GM23338 (cell line): ENCODE data around the gene PTPRE. TPM values are rescaled to one million over a fixed set of nuclear protein-coding genes. Genes with fewer than 3 reads are reported as not detected.

ENCODE experiments used
- ATAC-seq: fragments of 200-7000 bp; cut with Tn5 transposase; 3 replicates; pipeline ENCODE4 v1.9.1; 2020
- DNase-seq: peaks from one replicate; pipeline ENCODE4 v3.0.0-alpha.2; 2015; ENCODE audit warnings: low spot score
- H2AFZ ChIP-seq: fragments of 200-600 bp; sonication (generic); 2 replicates; pipeline ENCODE4 v1.8.0; 2016; ENCODE audit warnings: antibody characterized with exemption, mild to moderate bottlenecking, moderate library complexity
- H3F3A ChIP-seq: fragments of 200-600 bp; sonication (generic); replicated peaks from 2 replicates; pipeline ENCODE4 v1.8.0; 2017; ENCODE audit warnings: antibody characterized with exemption, mixed run types, low read depth
- H3K27ac ChIP-seq: fragments of 200-600 bp; sonication (generic); 2 replicates; pipeline ENCODE4 v1.6.1; 2016; ENCODE audit warnings: low read depth
- H3K27me3 ChIP-seq: fragments of 200-600 bp; sonication (generic); 2 replicates; pipeline ENCODE4 v1.8.0; 2016; ENCODE audit warnings: mild to moderate bottlenecking, mixed run types, moderate library complexity; ENCODE audit not compliant: insufficient read depth
- H3K36me3 ChIP-seq: fragments of 200-600 bp; sonication (generic); 2 replicates; pipeline ENCODE4 v1.8.0; 2016; ENCODE audit warnings: mild to moderate bottlenecking; ENCODE audit not compliant: insufficient read depth
- H3K4me1 ChIP-seq: fragments of 200-600 bp; sonication (generic); 2 replicates; pipeline ENCODE4 v1.8.0; 2016; ENCODE audit warnings: mild to moderate bottlenecking, moderate library complexity; ENCODE audit not compliant: insufficient read depth
- H3K4me2 ChIP-seq: fragments of 200-600 bp; sonication (generic); 2 replicates; pipeline ENCODE4 v1.7.1; 2017; ENCODE audit warnings: mixed run types
- H3K4me3 ChIP-seq: fragments of 200-600 bp; sonication (generic); 2 replicates; pipeline ENCODE4 v1.6.1; 2016; ENCODE audit warnings: mixed run types
- H3K79me2 ChIP-seq: fragments of 200-600 bp; sonication (generic); replicated peaks from 2 replicates; pipeline ENCODE4 v1.8.0; 2017; ENCODE audit warnings: mild to moderate bottlenecking; ENCODE audit not compliant: insufficient read depth
- H3K9me2 ChIP-seq: fragments of 200-600 bp; sonication (generic); 2 replicates; pipeline ENCODE4 v1.8.0; 2017; ENCODE audit not compliant: insufficient read depth
- H4K20me1 ChIP-seq: fragments of 200-600 bp; sonication (generic); replicated peaks from 2 replicates; pipeline ENCODE4 v1.8.0; 2017; ENCODE audit warnings: mild to moderate bottlenecking; ENCODE audit not compliant: insufficient read depth
- H3K27ac Mint-ChIP-seq: 2 replicates; pipeline ENCODE4 v1.8.0; 2020; ENCODE audit warnings: inconsistent platforms, mild to moderate bottlenecking, moderate library complexity, mixed read lengths
- H3K27me3 Mint-ChIP-seq: 3 replicates; pipeline ENCODE4 v1.8.0; 2022; ENCODE audit warnings: low read depth, mild to moderate bottlenecking, moderate library complexity, mixed read lengths, inconsistent platforms; ENCODE audit not compliant: insufficient read depth, poor library complexity
- H3K36me3 Mint-ChIP-seq: 3 replicates; pipeline ENCODE4 v1.8.0; 2021; ENCODE audit warnings: low read depth, mild to moderate bottlenecking, inconsistent platforms, moderate library complexity, mixed read lengths
- H3K4me1 Mint-ChIP-seq: 3 replicates; pipeline ENCODE4 v1.8.0; 2020; ENCODE audit warnings: mild to moderate bottlenecking, inconsistent platforms, mixed read lengths
- H3K4me3 Mint-ChIP-seq: 3 replicates; pipeline ENCODE4 v1.8.0; 2021; ENCODE audit warnings: moderate library complexity, mild to moderate bottlenecking, inconsistent platforms, mixed read lengths
- H3K9me3 Mint-ChIP-seq: 3 replicates; pipeline ENCODE4 v1.8.0; 2020; ENCODE audit warnings: moderate library complexity, mild to moderate bottlenecking, inconsistent platforms, mixed read lengths
- CREB1 ChIP-seq: fragments of 250-450 bp; sonication (Bioruptor Pico); IDR thresholded peaks from 2 replicates; pipeline ENCODE4 v1.5.0; 2020; ENCODE audit warnings: low read depth, mild to moderate bottlenecking, moderate library complexity
- ETS1 ChIP-seq: IDR thresholded peaks from 2 replicates; pipeline ENCODE4 v1.6.1; 2016; ENCODE audit warnings: antibody characterized with exemption
- EZH2 ChIP-seq: fragments of 200-600 bp; sonication (generic); IDR thresholded peaks from one replicate; pipeline ENCODE4 v1.8.0; 2017; ENCODE audit warnings: antibody characterized with exemption, mild to moderate bottlenecking, low read depth; ENCODE audit not compliant: unreplicated experiment
- JUNB ChIP-seq: IDR thresholded peaks from one replicate; pipeline ENCODE4 v1.6.1; 2016; ENCODE audit warnings: antibody characterized with exemption; ENCODE audit not compliant: unreplicated experiment
- NANOG ChIP-seq: IDR thresholded peaks from 2 replicates; pipeline ENCODE4 v1.6.1; 2016; ENCODE audit warnings: antibody characterized with exemption, borderline replicate concordance
- POLR2AphosphoS5 ChIP-seq: IDR thresholded peaks from 2 replicates; pipeline ENCODE4 v1.6.1; 2016; ENCODE audit warnings: antibody characterized with exemption, low read depth
- STAT1 ChIP-seq: IDR thresholded peaks from one replicate; pipeline ENCODE4 v1.6.1; 2016; ENCODE audit warnings: antibody characterized with exemption; ENCODE audit not compliant: unreplicated experiment
- ZNF114 ChIP-seq: fragments of 250-450 bp; sonication (Bioruptor Pico); IDR thresholded peaks from 2 replicates; pipeline ENCODE4 v1.5.0; 2020; ENCODE audit warnings: mild to moderate bottlenecking, moderate library complexity
- ZNF462 ChIP-seq: fragments of 250-450 bp; sonication (Bioruptor Pico); IDR thresholded peaks from 2 replicates; pipeline ENCODE4 v1.5.0; 2020; ENCODE audit warnings: mild to moderate bottlenecking, moderate library complexity
- polyA plus RNA-seq: library from polyadenylated mRNA; unstranded; fragments of >200 nt; fragmentation: Nextera tagmentation; extraction: Ambion mirVana; gene quantifications from 2 replicates; pipeline ENCODE4 v1.2.1, GENCODE V29; 2016
- total RNA-seq: library from RNA; depleted of rRNA; stranded (reverse); fragments of >200 nt; shearing (Covaris generic); gene quantifications from 2 replicates; pipeline ENCODE4 v1.2.3, GENCODE V29; 2014

PTPRE gene
- total and polyA plus RNA-seq, 2 experiments from 2014 or later = 0.34 to 0.42 TPM

GRCh38 chr10:128040681-128041080, 133.8 kb downstream of the PTPRE start:
- Histone ChIP-seq H3K79me2 (no peaks in the 10 kb centered on the region), H3K4me1 (no peaks in the 10 kb centered on the region), H3K4me3 (no peak overlapping the region), H3K27ac (no peak overlapping the region), H3K36me3 (no peaks in the 10 kb centered on the region), H3K4me2 (no peak overlapping the region), H3K9me2 (no peaks in the 10 kb centered on the region), H4K20me1 (no peaks in the 10 kb centered on the region), H2AFZ (no peak overlapping the region), H3K27me3 (no peaks in the 10 kb centered on the region), H3F3A (no peaks in the 10 kb centered on the region)
- Mint-ChIP-seq H3K9me3 (no peaks in the 10 kb centered on the region), H3K27ac (no peak overlapping the region), H3K36me3 (no peaks in the 10 kb centered on the region), H3K4me1 (peaks cover 4% of the 10 kb centered on the region; the same call in 2 of the 3 replicates), H3K27me3 (peaks cover 5% of the 10 kb centered on the region), H3K4me3 (no peak overlapping the region)
- no peak for ATAC-seq
- no peak for DNase-seq
- TF ChIP-seq EZH2 = no peak
- TF ChIP-seq ZNF462 (CRISPR knock-in tag) = no peak
- TF ChIP-seq JUNB = no peak
- TF ChIP-seq STAT1 = no peak
- no peak for TF ChIP-seq ETS1

- Mint-ChIP-seq H3K4me1 (peaks cover 4% of the 10 kb centered on the region; the same call in 2 of the 3 replicates), H3K27ac (no peak overlapping the region), H3K4me3 (no peak overlapping the region), H3K36me3 (no peaks in the 10 kb centered on the region), H3K27me3 (peaks cover 2% of the 10 kb centered on the region), H3K9me3 (no peaks in the 10 kb centered on the region)
- no peaks in the 10 kb centered on the region for H3K36me3 ChIP-seq
- no peaks in the 10 kb centered on the region for H3K27me3 ChIP-seq
- H3K27ac ChIP-seq = no peak overlapping the region
- no peaks in the 10 kb centered on the region for H3F3A ChIP-seq
- H3K4me3 ChIP-seq = no peak overlapping the region
- no peaks in the 10 kb centered on the region for H3K79me2 ChIP-seq
- H2AFZ ChIP-seq = no peak overlapping the region
- H3K9me2 ChIP-seq = no peaks in the 10 kb centered on the region
- no peak overlapping the region for H3K4me2 ChIP-seq
- DNase-seq (no peak), ATAC-seq (no peak)
- H4K20me1 ChIP-seq = no peaks in the 10 kb centered on the region
- no peaks in the 10 kb centered on the region for H3K4me1 ChIP-seq
- TF ChIP-seq CREB1 (CRISPR knock-in tag) (no peak), NANOG (no peak), EZH2 (no peak), POLR2AphosphoS5 (no peak), ZNF114 (CRISPR knock-in tag) (no peak), ETS1 (no peak), JUNB (no peak)
Measured at GRCh38 chr10:128042131-128042610, 135.3 kb downstream of the PTPRE start.
